HG03108 (cell line): ENCODE data around the gene HAGH.

ENCODE experiments used
- ATAC-seq: cut with Tn5 transposase; IDR thresholded peaks from one replicate; pipeline ENCODE4 v1.9.1; 2021; ENCODE audit warnings: moderate library complexity; ENCODE audit not compliant: unreplicated experiment

Gene HAGH

DNA sequence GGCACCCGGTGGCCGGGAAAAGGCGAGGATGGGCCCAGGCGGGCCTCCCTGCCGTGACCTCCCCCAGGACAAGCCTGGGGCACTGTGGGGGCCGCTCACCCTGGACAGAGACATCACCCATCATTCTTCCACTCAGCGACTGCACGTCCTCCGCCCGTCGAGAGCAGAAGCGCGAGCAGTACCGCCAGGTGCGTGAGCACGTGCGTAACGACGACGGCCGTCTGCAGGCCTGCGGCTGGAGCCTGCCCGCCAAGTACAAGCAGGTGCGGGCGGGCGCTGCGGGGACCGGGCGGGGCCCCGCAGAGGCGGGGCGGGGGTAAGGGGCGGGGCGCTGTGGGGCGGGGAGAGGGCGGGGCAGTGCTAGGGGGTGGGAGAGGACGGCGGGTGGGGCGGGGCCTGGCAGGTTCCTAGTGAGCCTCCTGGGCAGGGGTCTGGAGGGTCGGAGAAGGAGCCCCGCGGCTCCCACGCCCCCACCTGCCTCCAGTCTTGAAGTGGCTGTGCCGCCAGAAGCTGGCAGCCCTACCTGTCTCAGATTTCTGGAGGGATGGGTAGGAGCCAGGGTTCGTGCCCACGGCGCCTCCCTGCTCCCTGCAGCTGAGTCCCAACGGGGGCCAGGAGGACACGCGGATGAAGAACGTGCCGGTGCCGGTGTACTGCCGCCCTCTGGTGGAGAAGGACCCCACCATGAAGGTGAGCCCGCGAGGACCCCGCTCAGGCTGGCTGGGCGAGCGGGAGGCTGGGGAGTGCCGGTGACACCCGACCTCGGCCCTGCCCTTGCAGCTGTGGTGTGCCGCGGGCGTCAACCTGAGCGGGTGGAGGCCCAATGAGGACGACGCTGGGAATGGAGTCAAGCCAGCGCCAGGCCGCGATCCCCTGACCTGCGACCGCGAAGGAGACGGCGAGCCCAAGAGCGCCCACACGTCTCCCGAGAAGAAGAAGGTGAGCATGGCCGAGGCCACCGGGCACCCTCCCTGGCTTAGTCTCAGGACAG is 62.8 kb downstream of the HAGH start:
- ATAC-seq, result no peak

DNA sequence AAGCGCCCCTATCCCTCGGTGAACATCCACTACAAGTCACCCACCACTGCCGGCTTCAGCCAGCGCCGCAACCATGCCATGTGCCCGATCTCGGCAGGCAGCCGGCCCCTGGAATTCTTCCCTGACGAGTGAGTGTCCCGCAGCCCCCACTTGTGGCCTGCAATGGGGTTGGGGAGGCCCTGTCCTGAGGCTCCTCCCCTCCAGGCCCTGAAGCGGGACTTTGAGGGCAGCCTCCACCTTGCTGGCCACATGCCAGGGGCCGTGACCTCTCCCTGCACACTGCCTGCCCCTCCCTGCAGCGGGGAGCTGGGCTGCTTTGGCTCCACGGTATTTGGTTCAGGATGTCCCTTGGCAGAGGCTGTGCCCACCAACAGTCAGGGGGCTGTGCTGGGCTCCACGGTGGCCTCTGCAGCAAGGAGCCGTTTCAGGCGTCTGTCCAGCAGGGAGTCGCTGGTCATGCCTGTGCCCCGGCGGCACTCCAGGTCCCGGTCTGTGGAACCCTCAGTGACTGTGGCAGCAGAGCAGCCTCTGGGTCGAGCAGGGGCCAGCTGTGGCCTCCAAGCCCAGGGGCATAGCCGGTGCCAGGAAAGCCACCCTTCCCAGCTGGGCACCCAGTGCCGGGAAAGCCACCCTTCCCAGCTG is 63.6 kb downstream of the HAGH start:
- no peak for ATAC-seq

DNA sequence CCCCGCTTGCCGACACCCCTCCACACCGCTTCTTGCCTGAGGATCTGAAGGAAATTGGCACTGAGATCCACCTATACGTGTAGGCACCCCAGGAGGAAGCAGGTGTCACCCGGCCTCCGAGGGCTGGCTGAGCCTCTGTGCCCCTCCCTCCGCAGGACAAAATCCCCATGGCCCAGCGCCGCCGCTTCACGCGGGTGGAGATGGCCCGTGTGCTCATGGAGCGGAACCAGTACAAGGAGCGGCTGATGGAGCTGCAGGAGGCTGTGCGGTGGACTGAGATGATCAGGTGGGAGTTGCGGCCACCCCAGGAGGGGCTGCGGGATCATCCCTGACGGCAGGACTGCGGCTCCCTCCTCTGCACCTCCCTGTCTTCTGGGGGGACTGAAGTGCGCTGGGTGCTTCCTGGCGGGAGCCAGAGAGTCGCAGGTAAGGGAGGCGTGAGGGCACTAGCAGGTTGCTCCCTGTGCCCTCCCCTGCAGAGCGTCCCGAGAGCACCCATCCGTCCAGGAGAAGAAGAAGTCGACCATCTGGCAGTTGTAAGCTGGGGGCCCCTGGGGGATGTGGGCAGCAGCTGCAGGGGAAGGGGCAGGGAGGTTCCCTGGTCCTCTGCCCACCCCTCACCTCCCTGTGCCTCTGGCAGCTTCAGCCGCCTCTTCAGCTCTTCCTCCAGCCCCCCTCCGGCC is 64.3 kb downstream of the HAGH start:
- no peak for ATAC-seq

DNA sequence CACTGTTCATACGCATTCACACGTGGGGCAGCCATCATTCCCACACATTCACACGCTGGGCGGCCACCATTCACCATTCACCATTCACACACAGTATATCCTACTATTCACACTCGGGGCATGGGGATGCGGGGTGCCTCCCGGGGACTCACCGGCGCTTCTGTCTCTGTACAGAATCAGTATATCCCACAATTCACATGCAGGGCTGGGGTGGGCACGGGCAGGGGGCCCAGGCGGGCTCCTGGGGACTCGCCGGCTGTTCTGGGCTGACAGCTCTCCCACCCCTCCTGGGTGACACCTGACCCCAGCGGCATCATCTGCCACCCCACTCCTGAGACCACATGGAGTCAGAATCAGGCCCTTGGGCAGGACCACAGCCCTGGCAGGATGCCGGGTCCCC is 64.9 kb downstream of the HAGH start:
- no peak for ATAC-seq

DNA sequence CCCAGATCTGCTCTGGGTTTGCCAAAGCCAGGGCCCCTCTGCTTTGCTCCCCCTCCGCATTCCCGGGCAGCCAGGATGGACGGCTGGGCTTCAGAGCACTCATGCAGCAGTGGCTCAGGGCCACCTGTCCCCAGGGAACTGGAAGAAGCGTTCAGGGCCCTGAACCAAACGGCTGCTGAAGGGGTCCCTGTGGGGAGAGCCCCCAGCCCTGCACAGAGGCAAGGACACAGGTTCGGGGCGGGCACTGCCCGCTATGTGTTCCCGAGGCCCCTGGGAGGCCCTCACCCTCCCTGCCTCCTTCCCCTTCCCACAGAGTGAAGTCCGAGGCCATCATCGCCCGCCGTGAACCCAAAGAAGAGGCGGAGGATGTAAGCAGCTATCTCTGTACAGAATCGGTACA is 65.7 kb downstream of the HAGH start:
- no peak for ATAC-seq

DNA sequence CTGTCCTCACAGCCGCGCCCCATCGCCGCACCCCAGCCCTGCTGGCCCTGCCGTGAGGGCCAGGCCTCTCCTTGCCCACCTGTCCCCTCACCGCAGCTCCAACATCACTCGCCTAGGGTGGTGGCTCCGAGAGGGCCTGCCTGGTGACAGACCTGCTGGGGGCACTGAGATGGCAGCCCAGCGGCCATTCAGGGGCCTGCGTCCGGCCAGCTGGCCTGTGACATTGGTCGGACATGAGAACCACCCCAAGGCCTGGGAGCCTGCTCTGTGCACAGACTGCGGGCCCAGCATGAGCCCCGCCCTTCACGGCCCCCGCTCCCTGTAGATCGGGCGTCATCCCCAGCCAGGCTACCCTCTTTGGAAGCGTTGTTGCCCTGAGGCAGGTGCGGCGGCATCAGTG is 67.1 kb downstream of the HAGH start:
- no peak for ATAC-seq

DNA sequence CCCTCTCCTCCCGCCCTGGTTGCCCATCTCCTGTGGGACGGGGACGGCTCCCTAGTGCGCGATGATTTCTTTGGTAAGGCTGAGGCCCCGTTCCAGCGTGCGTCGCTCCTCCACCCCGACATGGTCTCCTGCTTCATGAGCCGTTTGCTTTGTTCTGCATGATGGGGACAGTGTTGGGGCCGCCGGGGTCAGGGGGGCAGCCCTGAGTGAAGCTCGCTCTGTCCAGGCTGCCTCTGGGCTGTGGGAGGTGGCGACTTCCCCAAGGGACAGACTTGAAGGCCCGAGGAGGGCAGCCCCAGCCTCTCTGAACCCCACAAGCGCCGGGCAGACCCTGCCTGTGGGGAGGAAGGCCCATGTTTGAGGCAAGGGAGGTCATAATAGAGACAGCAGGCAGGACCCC is 67.7 kb downstream of the HAGH start:
- no peak for ATAC-seq

DNA sequence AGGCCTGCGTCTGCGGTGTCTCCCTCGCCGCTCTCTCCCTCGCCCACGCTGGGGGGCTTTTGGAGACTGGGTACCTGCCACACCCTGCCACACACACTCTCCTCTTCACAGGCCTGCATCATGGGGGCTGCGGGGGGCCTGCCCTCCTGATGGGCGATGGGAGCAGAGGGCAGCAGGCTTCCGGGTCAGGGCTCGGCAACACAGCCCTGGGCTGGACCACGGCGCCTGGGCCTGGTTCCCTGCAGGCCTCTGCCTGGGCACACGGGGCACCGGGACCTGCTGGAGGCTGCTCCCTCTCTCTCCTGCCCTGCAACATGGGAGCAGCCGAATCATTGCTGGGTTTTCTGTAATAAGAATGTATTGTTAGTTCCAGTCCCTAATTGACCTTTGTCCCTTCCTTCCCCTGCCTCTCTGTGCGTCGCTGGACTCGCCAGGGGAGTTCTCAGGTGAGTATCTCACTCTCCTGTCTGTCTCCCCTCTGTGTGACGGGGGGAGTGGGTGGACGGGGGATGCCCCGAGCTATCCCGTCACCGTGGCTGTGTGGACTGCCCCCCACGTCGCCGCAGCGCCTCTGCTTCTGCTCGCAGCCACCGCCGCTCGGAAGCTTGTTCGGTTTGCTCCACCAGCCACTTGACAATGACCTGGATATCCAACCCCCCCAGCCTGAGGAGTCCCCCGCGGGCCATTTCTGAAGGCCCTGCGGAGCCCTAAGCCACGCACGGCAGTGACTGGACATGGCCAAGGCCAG is 68.7 kb downstream of the HAGH start:
- ATAC-seq, result no peak
